22Rv1 (cell line): Measurements from ENCODE around the gene ABCA13.

ENCODE experiments used
- H3K27ac ChIP-seq: fragments of 450-650 bp; 2 replicates; pipeline ENCODE4 v1.5.1; 2017
- ZFX ChIP-seq: fragments of 450-650 bp; IDR thresholded peaks from 2 replicates; pipeline ENCODE4 v1.6.1; 2017; ENCODE audit warnings: antibody characterized with exemption, borderline replicate concordance
- TF ChIP-seq, protein P1 (sequence below): fragments of 450-650 bp; IDR thresholded peaks from 2 replicates; pipeline ENCODE4 v1.5.1; 2017; ENCODE audit warnings: mild to moderate bottlenecking

The ABCA13 gene

DNA sequence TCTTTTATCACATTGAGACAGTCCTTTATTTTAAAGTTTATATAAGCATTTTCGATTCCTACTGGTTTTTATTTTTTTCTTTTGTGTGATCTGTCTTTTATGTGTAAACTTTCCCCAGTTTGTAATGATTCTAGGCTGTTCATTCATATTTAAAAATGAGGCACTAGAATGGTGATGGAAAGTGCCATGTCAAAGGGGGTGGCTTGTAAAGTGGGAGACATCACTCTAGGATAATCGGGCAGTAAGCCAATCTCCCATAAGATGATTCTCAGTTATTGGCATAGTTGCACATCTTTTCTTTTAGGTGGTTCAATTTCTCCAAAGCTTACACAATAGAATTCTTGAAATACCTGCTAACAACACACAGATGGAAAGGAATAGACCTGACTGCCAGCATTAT is 90.4 kb downstream of the ABCA13 start:
- no peak overlapping the region for H3K27ac ChIP-seq
- no peak for TF ChIP-seq ZFX
- TF ChIP-seq, protein P1, sequence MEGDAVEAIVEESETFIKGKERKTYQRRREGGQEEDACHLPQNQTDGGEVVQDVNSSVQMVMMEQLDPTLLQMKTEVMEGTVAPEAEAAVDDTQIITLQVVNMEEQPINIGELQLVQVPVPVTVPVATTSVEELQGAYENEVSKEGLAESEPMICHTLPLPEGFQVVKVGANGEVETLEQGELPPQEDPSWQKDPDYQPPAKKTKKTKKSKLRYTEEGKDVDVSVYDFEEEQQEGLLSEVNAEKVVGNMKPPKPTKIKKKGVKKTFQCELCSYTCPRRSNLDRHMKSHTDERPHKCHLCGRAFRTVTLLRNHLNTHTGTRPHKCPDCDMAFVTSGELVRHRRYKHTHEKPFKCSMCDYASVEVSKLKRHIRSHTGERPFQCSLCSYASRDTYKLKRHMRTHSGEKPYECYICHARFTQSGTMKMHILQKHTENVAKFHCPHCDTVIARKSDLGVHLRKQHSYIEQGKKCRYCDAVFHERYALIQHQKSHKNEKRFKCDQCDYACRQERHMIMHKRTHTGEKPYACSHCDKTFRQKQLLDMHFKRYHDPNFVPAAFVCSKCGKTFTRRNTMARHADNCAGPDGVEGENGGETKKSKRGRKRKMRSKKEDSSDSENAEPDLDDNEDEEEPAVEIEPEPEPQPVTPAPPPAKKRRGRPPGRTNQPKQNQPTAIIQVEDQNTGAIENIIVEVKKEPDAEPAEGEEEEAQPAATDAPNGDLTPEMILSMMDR: no peak

DNA sequence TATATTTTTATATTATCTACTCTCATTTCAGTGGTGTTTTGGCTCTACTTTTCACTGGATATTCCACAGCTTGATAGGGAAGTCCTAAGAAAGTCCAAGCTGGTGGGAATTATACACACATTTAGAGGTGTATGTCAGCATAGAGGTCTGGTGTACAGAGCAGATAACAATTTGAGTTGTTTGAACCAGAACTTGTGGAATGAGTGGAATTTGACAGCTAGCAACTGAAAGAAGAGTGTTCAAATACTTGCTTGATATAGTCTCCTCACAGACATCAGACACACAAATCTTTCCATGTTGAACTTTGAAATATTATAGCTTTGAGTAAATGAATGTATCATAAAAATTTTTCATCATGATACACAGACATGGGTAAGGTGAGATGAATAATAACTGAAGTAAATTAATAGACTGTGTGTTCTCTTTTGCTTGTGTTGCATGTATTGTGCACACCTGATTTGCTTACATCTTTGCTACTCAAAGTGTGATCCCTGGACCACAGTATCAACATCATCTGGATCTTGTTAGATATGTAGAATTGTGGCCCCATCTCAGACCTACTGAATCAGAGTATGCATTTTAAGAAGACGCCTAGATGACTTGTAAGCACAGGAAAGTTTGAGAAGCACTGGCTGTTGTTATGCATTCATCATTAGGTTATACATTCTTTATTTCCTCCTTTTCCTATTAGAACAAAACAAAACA is 91.5 kb downstream of the ABCA13 start:
- no peak overlapping the region for H3K27ac ChIP-seq
- TF ChIP-seq, protein P1: no peak

- no peak overlapping the region for H3K27ac ChIP-seq
- TF ChIP-seq, protein P1: no peak
- TF ChIP-seq ZFX: no peak
Measured at GRCh38 chr7:48263311-48263650, 92.0 kb downstream of the ABCA13 start.

- no peak overlapping the region for H3K27ac ChIP-seq
- TF ChIP-seq, protein P1: no peak
- no peak for TF ChIP-seq ZFX
Measured at GRCh38 chr7:48269066-48269465, 97.8 kb downstream of the ABCA13 start.

- H3K27ac ChIP-seq: no peak overlapping the region
- TF ChIP-seq, protein P1: no peak
- no peak for TF ChIP-seq ZFX
Measured at GRCh38 chr7:48274662-48275061, 103.4 kb downstream of the ABCA13 start.

GRCh38 chr7:48279420-48279819 is 108.2 kb downstream of the ABCA13 start:
- TF ChIP-seq, protein P1: no peak
- no peak for TF ChIP-seq ZFX
- H3K27ac ChIP-seq: no peak overlapping the region

- TF ChIP-seq ZFX: no peak
- TF ChIP-seq, protein P1: no peak
- no peak overlapping the region for H3K27ac ChIP-seq
Measured at GRCh38 chr7:48280100-48280499, 108.8 kb downstream of the ABCA13 start.
